Stimulated activated CD8-positive, alpha-beta memory T cell treated with anti-CD3 and anti-CD28 coated beads, Interleukin-15, amount 100 ng/mL, for 4 hours (primary cell): ENCODE data around the gene CBX3.
"Not testable (repeated sequence)": the region's sequence is repeated elsewhere in the genome, so short reads cannot be mapped to it uniquely, and the experiment has no call there.

Experiments
- DNase-seq, 2 donors: peaks; one replicate each; pipeline ENCODE4 v3.0.0-alpha.2; 2020; ENCODE audit warnings: low read depth in 2 of 2

The CBX3 gene

GRCh38 chr7:26201247-26202018 is at the start of gene CBX3:
TSS of gene CBX3 (plus strand) at chr7:26201745. CDS start at chr7:26202999, 1,254 bp downstream.
- DNase-seq = peak; percentile 74 to 77

GRCh38 chr7:26151953-26152781 is 49.4 kb upstream of the CBX3 start, which contains the start of gene NFE2L3:
TSS of gene NFE2L3 (plus strand) at chr7:26152198. CDS start at chr7:26152499, 301 bp downstream.
- DNase-seq = peak; percentile 57 to 72

GRCh38 chr7:26152782-26153240 is 48.7 kb upstream of the CBX3 start:
- DNase-seq = not testable (repeated sequence)

GRCh38 chr7:26153241-26153822 is 48.2 kb upstream of the CBX3 start:
- DNase-seq = no peak

GRCh38 chr7:26153823-26154783 is 47.4 kb upstream of the CBX3 start:
- DNase-seq = no peak

- DNase-seq = no peak
These were observed 45.8 kb upstream of the CBX3 start for GRCh38 chr7:26155531-26156375.

GRCh38 chr7:26156451-26157420 is 44.8 kb upstream of the CBX3 start:
- DNase-seq = peak in 1 of 2 donors; percentile 38

- no peak for DNase-seq
These were observed 43.9 kb upstream of the CBX3 start for GRCh38 chr7:26157520-26158105.

- no peak for DNase-seq
These were observed 42.3 kb upstream of the CBX3 start for GRCh38 chr7:26159243-26159642.

GRCh38 chr7:26160896-26161295 is 40.6 kb upstream of the CBX3 start:
- DNase-seq = no peak

GRCh38 chr7:26162431-26162830 is 39.1 kb upstream of the CBX3 start:
- no peak for DNase-seq

- not testable (repeated sequence) for DNase-seq
These were observed 37.7 kb upstream of the CBX3 start for GRCh38 chr7:26163804-26164203.

GRCh38 chr7:26165950-26166683 is 35.4 kb upstream of the CBX3 start:
- DNase-seq = no peak

- no peak for DNase-seq
These were observed 34.8 kb upstream of the CBX3 start for GRCh38 chr7:26166684-26167266.

GRCh38 chr7:26167303-26167934 is 34.1 kb upstream of the CBX3 start:
- no peak for DNase-seq

- DNase-seq = no peak
These were observed 33.0 kb upstream of the CBX3 start for GRCh38 chr7:26168458-26169023.

- no peak for DNase-seq
These were observed 32.3 kb upstream of the CBX3 start for GRCh38 chr7:26169271-26169670.
